Lower leg skin (tissue), 4 donors: Measurements from ENCODE around the gene ZNF845. TPM values are rescaled to one million over a fixed set of nuclear protein-coding genes. Genes with fewer than 3 reads are reported as not detected.
"Not testable (repeated sequence)": the region's sequence is repeated elsewhere in the genome, so short reads cannot be mapped to it uniquely, and the experiment has no call there.

ENCODE experiments used
- DNase-seq, 2 donors: peaks; one replicate each; pipeline ENCODE4 v3.0.0-alpha.2; 2019; ENCODE audit warnings: low spot score in 2 of 2
- H3K4me3 ChIP-seq: fragments of 200-600 bp; sonication (generic); 2 replicates; pipeline ENCODE4 v1.5.1; 2017; ENCODE audit warnings: mild to moderate bottlenecking, low read depth; ENCODE audit not compliant: poor library complexity, severe bottlenecking
- POLR2A ChIP-seq, 2 donors: fragments of 450-650 bp; IDR thresholded peaks; one replicate each; pipeline ENCODE4 v1.6.1; 2016 to 2017; ENCODE audit warnings: antibody characterized with exemption in 2 of 2, mild to moderate bottlenecking in 1 of 2, moderate library complexity in 1 of 2
- WGBS, 2 donors: methylation state at CpG; one replicate each; pipeline ENCODE4 v1.1.5; 2018; 5-methylcytosine and 5-hydroxymethylcytosine counted together
- intact Hi-C: fragments of 100-400 bp; cut with DNase I; formaldehyde crosslinking; loops from one replicate; pipeline ENCODE4 v1.15.0; 2023; ENCODE audit warnings: low total_unique reads
- total RNA-seq, 4 donors: library from RNA; depleted of rRNA; stranded (reverse); fragments of >200 nt; gene quantifications; one replicate each; pipeline ENCODE4 v1.1.0, GENCODE V29; 2016
- TF ChIP-seq, protein P1 (sequence below), 3 donors: fragments of 450-650 bp; IDR thresholded peaks; one replicate each; pipeline ENCODE4 v1.5.1; 2016; ENCODE audit warnings: antibody characterized with exemption in 3 of 3, mild to moderate bottlenecking in 3 of 3, moderate library complexity in 2 of 3

The ZNF845 gene
- total RNA-seq, 4 donors from 2014 or later: 4.7 to 7.9 (median 7.0) TPM

DNA sequence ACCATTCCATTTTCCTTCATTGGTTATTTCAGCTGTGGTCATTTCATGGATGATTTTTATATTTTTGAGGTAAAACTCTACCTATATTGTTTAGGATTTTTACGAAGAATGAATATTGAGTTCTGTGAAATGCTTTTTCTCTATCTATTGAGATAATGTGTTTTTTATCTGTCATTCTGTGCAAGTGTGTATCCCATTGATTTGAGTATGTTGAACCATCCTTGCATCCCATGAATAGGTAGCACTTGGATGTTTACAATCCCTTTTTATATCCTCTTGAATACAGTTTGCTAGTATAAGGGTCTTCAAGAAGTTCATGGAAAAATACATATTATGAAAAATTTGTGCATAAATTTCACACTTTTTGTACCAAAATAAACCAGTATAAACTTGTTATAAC is 22.2 kb downstream of the ZNF845 start:
- DNase-seq: no peak
- intact Hi-C loops: no loop called here
- 94 to 100% methylated on average over 1 of the region's 1 CpG for WGBS, 2 donors
- no peak overlapping the region for H3K4me3 ChIP-seq
- TF ChIP-seq, protein P1, sequence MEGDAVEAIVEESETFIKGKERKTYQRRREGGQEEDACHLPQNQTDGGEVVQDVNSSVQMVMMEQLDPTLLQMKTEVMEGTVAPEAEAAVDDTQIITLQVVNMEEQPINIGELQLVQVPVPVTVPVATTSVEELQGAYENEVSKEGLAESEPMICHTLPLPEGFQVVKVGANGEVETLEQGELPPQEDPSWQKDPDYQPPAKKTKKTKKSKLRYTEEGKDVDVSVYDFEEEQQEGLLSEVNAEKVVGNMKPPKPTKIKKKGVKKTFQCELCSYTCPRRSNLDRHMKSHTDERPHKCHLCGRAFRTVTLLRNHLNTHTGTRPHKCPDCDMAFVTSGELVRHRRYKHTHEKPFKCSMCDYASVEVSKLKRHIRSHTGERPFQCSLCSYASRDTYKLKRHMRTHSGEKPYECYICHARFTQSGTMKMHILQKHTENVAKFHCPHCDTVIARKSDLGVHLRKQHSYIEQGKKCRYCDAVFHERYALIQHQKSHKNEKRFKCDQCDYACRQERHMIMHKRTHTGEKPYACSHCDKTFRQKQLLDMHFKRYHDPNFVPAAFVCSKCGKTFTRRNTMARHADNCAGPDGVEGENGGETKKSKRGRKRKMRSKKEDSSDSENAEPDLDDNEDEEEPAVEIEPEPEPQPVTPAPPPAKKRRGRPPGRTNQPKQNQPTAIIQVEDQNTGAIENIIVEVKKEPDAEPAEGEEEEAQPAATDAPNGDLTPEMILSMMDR (IDR thresholded peaks at IDR 0.05): no peak
- TF ChIP-seq POLR2A (IDR thresholded peaks at IDR 0.05): no peak

DNA sequence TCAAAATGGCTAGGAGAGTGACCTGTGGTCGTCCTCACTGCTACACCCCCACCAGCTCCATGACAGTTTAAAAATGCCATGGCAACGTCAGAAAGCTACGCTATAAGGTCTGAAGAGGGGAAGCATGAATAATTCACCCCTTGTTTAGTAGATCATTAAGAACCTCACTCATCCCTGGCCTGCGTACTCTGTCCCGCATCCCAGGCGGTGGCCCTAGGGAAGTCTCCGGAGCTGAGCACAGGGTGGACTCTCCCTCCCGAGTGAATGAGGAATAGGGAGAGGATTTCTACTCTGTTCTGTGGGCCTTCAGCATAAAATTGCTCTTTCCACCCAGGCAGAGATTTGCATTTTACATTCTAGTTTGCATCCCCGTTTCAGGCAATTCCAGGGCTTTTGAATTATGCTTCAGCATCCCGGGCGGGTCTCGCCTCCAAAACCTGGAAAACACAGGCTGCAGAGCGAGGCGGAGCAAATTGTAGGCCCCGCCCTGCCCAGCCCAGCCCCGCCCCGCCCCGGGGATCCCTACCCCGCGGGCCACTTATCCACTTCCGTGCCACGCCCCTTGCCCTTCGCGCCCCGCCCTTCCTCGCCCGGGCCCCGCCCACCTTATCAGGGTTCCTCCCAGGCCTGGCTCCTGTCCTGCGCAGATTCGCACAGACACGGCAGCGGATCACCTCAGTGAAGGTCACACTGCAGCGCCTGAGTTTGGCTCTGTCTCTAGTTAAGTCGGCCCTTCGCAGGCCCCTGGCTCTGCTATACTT is 24.5 kb downstream of the ZNF845 start:
- WGBS, 2 donors: 62 to 74% methylated on average over 35 of the region's 35 CpGs
- TF ChIP-seq POLR2A (IDR thresholded peaks at IDR 0.05): no peak
- TF ChIP-seq, protein P1 (IDR thresholded peaks at IDR 0.05): no peak
- no peak overlapping the region for H3K4me3 ChIP-seq
- DNase-seq: no peak
- intact Hi-C loops: no loop called here

DNA sequence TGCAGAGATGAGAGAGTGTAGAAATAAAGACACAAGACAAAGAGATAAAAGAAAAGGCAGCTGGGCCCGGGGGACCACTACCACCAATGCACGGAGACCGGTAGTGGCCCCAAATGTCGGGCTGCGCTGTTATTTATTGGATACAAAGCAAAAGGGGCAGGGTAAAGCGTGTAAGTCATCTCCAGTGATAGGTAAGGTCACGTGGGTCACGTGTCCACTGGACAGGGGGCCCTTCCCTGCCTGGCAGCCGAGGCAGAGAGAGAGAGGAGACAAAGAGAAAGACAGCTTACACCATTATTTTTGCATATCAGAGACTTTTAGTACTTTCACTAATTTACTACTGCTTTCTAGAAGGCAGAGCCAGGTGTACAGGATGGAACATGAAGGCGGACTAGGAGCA is 26.5 kb downstream of the ZNF845 start:
- H3K4me3 ChIP-seq, intact Hi-C loops, DNase-seq: not testable (repeated sequence)
- 89 to 94% methylated on average over 10 of the region's 10 CpGs for WGBS, 2 donors

DNA sequence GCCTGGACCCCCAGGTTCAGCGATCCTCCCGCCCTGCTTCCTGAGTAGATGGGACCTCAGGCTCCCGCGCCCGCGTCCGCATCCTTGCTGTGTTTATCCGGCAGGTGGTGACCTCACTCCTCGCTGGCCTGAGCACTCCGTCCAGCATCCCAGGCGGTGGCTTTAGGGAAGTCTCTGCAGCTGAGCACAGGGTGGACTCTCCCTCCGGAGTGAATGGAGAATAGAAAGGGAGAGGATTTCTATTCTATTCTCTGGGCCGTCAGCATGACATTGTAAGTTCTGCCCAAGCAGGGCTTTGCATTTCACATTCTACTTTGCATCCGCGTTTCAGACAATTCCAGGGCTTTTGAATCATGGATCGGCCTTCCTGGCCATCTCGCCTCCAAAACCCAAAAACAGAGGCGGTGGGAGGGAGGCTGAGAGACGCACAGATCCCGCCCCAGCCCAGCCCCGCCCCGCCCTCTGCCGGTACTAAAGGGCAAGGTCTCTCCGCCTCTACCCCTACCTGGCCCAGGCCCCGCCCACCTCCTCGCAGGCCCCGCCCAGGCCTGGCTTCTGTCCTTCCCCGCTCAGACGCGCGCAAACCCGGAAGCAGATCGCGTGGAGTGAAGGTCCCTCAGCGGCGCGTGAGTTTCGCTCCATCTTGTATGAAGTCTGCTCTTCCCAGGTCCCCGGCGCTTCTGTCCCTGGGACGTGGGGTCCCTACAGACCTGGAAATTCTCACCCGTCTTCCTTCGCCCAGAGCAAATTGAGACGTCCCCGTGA is 31.8 kb downstream of the ZNF845 start, which contains the start of gene ZNF525:
Gene ZNF525, plus strand, starts transcription at position 572 of the 765 bp plus-strand sequence. CDS start 6,577 bp downstream, outside the sequence.
- intact Hi-C loops: no loop called here
- peak; percentile 89 to 98 for DNase-seq
- TF ChIP-seq POLR2A (IDR thresholded peaks at IDR 0.05): no peak
- TF ChIP-seq, protein P1 (IDR thresholded peaks at IDR 0.05): no peak
- 1% methylated on average over 40 to 45 of the region's 45 CpGs for WGBS, 2 donors
- H3K4me3 ChIP-seq: peak within 1 kb of the TSS; percentile 48

DNA sequence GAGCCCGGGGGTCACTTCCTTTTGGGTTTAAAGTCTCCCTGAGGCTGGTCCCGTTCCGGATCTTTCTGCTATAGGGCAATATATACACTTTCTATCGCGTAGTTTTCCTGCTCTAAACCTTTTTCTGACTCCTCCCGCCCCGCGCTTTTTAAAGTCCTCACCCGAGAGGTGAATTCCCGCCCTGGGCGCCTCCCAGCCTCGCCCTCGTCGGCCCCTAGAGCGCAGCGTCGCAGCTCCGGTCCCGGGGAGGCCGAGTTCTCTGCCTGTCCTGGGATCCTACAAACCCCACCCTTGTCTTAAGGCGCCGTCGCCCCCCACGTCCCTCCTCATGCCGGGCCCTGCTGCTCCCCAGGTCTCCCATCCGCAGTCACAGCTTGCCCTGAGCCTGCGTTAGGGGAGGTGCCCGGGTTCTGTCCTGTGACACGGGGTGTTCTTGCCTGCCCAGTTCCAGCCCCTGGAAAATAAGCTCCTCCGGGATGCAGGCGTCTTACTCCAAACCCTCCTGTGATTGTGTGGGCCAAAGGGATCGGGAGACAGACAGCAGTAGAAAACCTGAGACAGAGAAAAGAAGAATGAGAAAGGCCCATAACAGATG is 32.4 kb downstream of the ZNF845 start:
- 1% methylated on average over 23 to 32 of the region's 32 CpGs for WGBS, 2 donors
- intact Hi-C loops: no loop called here
- TF ChIP-seq POLR2A (IDR thresholded peaks at IDR 0.05): no peak
- TF ChIP-seq, protein P1 (IDR thresholded peaks at IDR 0.05): no peak
- H3K4me3 ChIP-seq: peak overlapping the region; percentile 48
- DNase-seq: no peak

DNA sequence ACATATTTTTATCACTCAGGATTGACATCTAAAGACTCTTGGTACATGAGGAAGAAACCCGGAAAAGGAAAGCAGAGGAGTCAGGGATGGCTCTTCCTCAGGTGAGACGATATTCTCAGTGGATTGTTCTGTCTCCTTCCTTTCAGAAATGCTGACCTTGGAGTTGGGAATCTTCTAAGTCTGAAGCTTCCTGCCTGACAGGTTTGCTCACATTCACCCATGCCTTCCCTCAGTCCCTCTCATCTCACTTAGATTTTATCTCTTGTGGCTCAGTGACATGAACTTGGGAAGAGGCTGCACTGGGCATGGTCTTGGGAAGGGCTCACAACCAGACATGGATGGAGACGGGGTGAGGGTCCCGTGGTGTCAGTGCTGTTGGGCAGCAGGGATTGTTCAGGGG is 38.6 kb downstream of the ZNF845 start:
- intact Hi-C loops: no loop called here
- TF ChIP-seq, protein P1 (IDR thresholded peaks at IDR 0.05): no peak
- TF ChIP-seq POLR2A (IDR thresholded peaks at IDR 0.05): no peak
- DNase-seq: no peak
- no peak overlapping the region for H3K4me3 ChIP-seq
- WGBS, 2 donors: 83 to 93% methylated on average over 4 of the region's 4 CpGs
